ENCODE data around the gene DCAF16.
A peak's percentile ranks its signal among the peaks of the same experiment; 100 is the strongest.
"Not testable (repeated sequence)": the region's sequence is repeated elsewhere in the genome, so short reads cannot be mapped to it uniquely, and the experiment has no call there.

DCAF16 gene

GRCh38 chr4:17810260-17811077, at the start of gene DCAF16, which contains the start of gene NCAPG:
TSS of gene DCAF16 (minus strand) at chr4:17810757. CDS start at chr4:17804141, 6,616 bp downstream.
TSS of gene NCAPG (plus strand) at chr4:17810979. CDS start at chr4:17811078, 99 bp downstream.
- peak; percentile 98 for DNase-seq

- DNase-seq: no peak
Measured at GRCh38 chr4:17859793-17860406, 49.3 kb upstream of the DCAF16 start.

GRCh38 chr4:17854036-17854435, 43.5 kb upstream of the DCAF16 start:
- no peak for DNase-seq

GRCh38 chr4:17851959-17852358, 41.4 kb upstream of the DCAF16 start:
- no peak for DNase-seq

- DNase-seq: not testable (repeated sequence)
Measured at GRCh38 chr4:17850295-17850694, 39.7 kb upstream of the DCAF16 start.

GRCh38 chr4:17846266-17846665, 35.7 kb upstream of the DCAF16 start:
- DNase-seq: no peak

- DNase-seq: no peak
Measured at GRCh38 chr4:17823871-17824669, 13.5 kb upstream of the DCAF16 start.

- no peak for DNase-seq
Measured at GRCh38 chr4:17817027-17817426, 6.5 kb upstream of the DCAF16 start.

GRCh38 chr4:17816142-17816541, 5.6 kb upstream of the DCAF16 start:
- no peak for DNase-seq

- no peak for DNase-seq
Measured at GRCh38 chr4:17814140-17814539, 3.6 kb upstream of the DCAF16 start.

GRCh38 chr4:17812801-17813200, 2.2 kb upstream of the DCAF16 start:
- no peak for DNase-seq

GRCh38 chr4:17812125-17812524, 1.6 kb upstream of the DCAF16 start:
- no peak for DNase-seq

- DNase-seq: no peak
Measured at GRCh38 chr4:17811078-17811603, 584 bp upstream of the DCAF16 start.

GRCh38 chr4:17809667-17810066, 890 bp downstream of the DCAF16 start:
- DNase-seq: no peak

GRCh38 chr4:17807446-17807845, 3.1 kb downstream of the DCAF16 start:
- DNase-seq: no peak

- DNase-seq: no peak
Measured at GRCh38 chr4:17805580-17806155, 4.9 kb downstream of the DCAF16 start.

- DNase-seq: no peak
Measured at GRCh38 chr4:17797808-17798207, 12.7 kb downstream of the DCAF16 start.

GRCh38 chr4:17794730-17795129, 15.8 kb downstream of the DCAF16 start:
- no peak for DNase-seq

GRCh38 chr4:17788956-17789355, 21.6 kb downstream of the DCAF16 start:
- DNase-seq: no peak

GRCh38 chr4:17787315-17787714, 23.2 kb downstream of the DCAF16 start:
- no peak for DNase-seq

- DNase-seq: no peak
Measured at GRCh38 chr4:17786567-17786966, 24.0 kb downstream of the DCAF16 start.

GRCh38 chr4:17785858-17786257, 24.7 kb downstream of the DCAF16 start:
- DNase-seq: no peak
